GM18505 (cell line): Measurements from ENCODE around the gene GRM1.

Experiments
- ATAC-seq: cut with Tn5 transposase; IDR thresholded peaks from one replicate; pipeline ENCODE4 v1.9.1; 2021; ENCODE audit not compliant: unreplicated experiment
- POLR2A ChIP-seq: IDR thresholded peaks from 4 replicates; pipeline ENCODE4 v1.6.1; 2011; ENCODE audit warnings: borderline replicate concordance; ENCODE audit not compliant: insufficient read depth, insufficient read length; ENCODE audit errors: extremely low read depth

The GRM1 gene

GRCh38 chr6:146355521-146356100 lies 326.7 kb downstream of the GRM1 start:
- no peak for TF ChIP-seq POLR2A
- no peak for ATAC-seq

- ATAC-seq = peak; percentile 80
- no peak for TF ChIP-seq POLR2A
Measured at GRCh38 chr6:146357578-146358430, 328.9 kb downstream of the GRM1 start.

GRCh38 chr6:146358431-146359046 lies 329.7 kb downstream of the GRM1 start:
- TF ChIP-seq POLR2A = no peak
- ATAC-seq = no peak

GRCh38 chr6:146359131-146359530 lies 330.3 kb downstream of the GRM1 start:
- ATAC-seq = no peak
- no peak for TF ChIP-seq POLR2A

GRCh38 chr6:146361128-146361924 lies 332.5 kb downstream of the GRM1 start:
- TF ChIP-seq POLR2A = no peak
- no peak for ATAC-seq

GRCh38 chr6:146363838-146364607 lies 335.2 kb downstream of the GRM1 start:
- ATAC-seq = no peak
- no peak for TF ChIP-seq POLR2A

- ATAC-seq = no peak
- no peak for TF ChIP-seq POLR2A
Measured at GRCh38 chr6:146364816-146365594, 336.1 kb downstream of the GRM1 start.

- TF ChIP-seq POLR2A = no peak
- no peak for ATAC-seq
Measured at GRCh38 chr6:146367061-146367460, 338.2 kb downstream of the GRM1 start.

GRCh38 chr6:146369866-146370265 lies 341.0 kb downstream of the GRM1 start:
- no peak for ATAC-seq
- TF ChIP-seq POLR2A = no peak

- no peak for TF ChIP-seq POLR2A
- ATAC-seq = no peak
Measured at GRCh38 chr6:146381486-146381885, 352.6 kb downstream of the GRM1 start.

- no peak for ATAC-seq
Measured at GRCh38 chr6:146388736-146389364, 360.0 kb downstream of the GRM1 start.

GRCh38 chr6:146389740-146390139 lies 360.9 kb downstream of the GRM1 start:
- ATAC-seq = no peak

More at GRCh38 chr6:146388736-146389364, 360.0 kb downstream of the GRM1 start:
- TF ChIP-seq POLR2A = no peak

GRCh38 chr6:146397638-146398037 lies 368.8 kb downstream of the GRM1 start:
- no peak for ATAC-seq
- TF ChIP-seq POLR2A = no peak

More at GRCh38 chr6:146389740-146390139, 360.9 kb downstream of the GRM1 start:
- TF ChIP-seq POLR2A = no peak
